ENCODE data around the gene SIL1. TPM values are rescaled to one million over a fixed set of nuclear protein-coding genes. Genes with fewer than 3 reads are reported as not detected.

Gene SIL1
- polyA plus RNA-seq, 1 experiment: 90.5 TPM

DNA sequence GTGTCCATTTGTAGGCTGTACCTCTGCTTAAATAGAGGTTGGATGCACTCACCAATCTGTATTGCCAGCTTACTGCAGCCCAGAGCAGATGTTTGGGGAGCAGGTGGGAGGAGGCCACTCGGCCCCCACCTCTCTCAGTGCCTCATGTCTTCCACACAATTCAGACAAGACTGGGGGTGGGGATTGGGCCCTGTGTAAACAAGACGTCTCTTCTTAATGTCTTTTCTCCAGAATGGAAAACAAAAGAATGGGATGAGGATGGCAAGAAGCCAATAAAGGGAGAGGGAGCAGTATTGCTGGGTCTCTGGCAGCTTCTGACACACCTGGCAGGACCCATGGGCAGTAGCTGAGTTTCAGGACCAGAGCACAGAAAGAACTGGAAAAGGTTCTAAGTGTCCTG is 64.9 kb downstream of the SIL1 start:
- CTCF ChIA-PET: interaction anchor here (1.1 kb wide), 1 partner anchor 309 kb away, joined by 3 read pairs; no protein-coding TSS in a partner anchor
- TF ChIP-seq, protein P1, sequence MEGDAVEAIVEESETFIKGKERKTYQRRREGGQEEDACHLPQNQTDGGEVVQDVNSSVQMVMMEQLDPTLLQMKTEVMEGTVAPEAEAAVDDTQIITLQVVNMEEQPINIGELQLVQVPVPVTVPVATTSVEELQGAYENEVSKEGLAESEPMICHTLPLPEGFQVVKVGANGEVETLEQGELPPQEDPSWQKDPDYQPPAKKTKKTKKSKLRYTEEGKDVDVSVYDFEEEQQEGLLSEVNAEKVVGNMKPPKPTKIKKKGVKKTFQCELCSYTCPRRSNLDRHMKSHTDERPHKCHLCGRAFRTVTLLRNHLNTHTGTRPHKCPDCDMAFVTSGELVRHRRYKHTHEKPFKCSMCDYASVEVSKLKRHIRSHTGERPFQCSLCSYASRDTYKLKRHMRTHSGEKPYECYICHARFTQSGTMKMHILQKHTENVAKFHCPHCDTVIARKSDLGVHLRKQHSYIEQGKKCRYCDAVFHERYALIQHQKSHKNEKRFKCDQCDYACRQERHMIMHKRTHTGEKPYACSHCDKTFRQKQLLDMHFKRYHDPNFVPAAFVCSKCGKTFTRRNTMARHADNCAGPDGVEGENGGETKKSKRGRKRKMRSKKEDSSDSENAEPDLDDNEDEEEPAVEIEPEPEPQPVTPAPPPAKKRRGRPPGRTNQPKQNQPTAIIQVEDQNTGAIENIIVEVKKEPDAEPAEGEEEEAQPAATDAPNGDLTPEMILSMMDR (IDR thresholded peaks at IDR 0.05; ENCODE audit: insufficient read depth, low read depth, low read length): no peak
- Histone ChIP-seq H3K4me3 (ENCODE audit: low read depth, low read length) (no peak overlapping the region), H3K36me3 (ENCODE audit: control insufficient read depth, insufficient read depth, low read length) (no peaks in the 10 kb centered on the region), H3K27me3 (ENCODE audit: control insufficient read depth, insufficient read depth, low read length) (no peaks in the 10 kb centered on the region)
- POLR2A ChIA-PET: no interaction called here
- no peak for DNase-seq (ENCODE audit: low read depth)

DNA sequence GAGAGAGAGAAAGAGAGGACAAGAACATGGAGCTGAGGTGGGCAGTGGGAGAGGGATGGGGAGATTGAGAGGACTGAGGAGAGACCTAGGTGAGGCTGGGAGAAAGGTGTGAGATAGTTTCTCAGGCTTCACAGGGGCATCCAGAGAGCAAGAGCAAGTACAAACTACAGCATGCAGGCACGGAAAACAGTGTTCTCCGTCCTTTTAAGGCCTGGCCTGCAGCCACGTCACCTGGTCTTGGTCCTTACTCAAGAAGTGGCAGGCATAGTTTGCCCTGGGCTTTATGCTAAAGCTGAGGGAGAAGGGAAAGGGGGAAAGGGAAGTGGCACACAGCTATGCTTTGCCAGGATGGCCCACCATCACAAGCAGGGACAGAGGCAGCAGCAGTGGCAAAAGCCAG is 65.7 kb downstream of the SIL1 start:
- ChIA-PET POLR2A (no interaction called here), CTCF (no interaction called here)
- no peak for DNase-seq (ENCODE audit: low read depth)
- TF ChIP-seq, protein P1 (IDR thresholded peaks at IDR 0.05; ENCODE audit: insufficient read depth, low read depth, low read length): no peak
- Histone ChIP-seq H3K27me3 (ENCODE audit: control insufficient read depth, insufficient read depth, low read length) (no peaks in the 10 kb centered on the region), H3K36me3 (ENCODE audit: control insufficient read depth, insufficient read depth, low read length) (no peaks in the 10 kb centered on the region), H3K4me3 (ENCODE audit: low read depth, low read length) (no peak overlapping the region)

DNA sequence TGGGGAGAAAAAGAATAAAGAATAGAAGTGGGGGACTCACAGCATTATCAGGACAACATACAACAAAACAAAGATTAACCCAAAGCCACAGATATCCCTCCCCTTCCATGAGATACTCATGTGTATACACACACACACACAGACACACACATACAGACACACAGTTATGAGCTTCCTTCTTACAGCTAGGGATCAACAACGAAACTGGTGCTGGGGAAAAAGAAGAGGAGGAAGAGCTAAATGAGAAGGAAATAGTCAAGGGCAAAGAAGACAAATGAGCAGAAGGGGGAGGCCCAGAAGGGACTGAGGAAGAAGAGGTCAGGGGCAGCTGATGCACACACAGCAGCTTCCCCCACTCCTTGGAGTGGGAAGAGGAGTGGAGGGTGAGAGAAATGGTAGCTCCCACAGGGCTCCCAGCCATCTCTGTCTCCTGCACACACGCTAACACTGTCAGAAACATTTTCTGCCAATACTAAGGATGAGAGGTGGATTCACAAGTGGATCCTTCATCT is 66.2 kb downstream of the SIL1 start:
- POLR2A ChIA-PET: interaction anchor here (0.6 kb wide), 1 partner anchor 16 kb away, joined by 5 read pairs; no protein-coding TSS in a partner anchor
- Histone ChIP-seq H3K36me3 (ENCODE audit: control insufficient read depth, insufficient read depth, low read length) (no peaks in the 10 kb centered on the region), H3K27me3 (ENCODE audit: control insufficient read depth, insufficient read depth, low read length) (no peaks in the 10 kb centered on the region), H3K4me3 (ENCODE audit: low read depth, low read length) (no peak overlapping the region)
- TF ChIP-seq, protein P1 (IDR thresholded peaks at IDR 0.05; ENCODE audit: insufficient read depth, low read depth, low read length): no peak
- no peak for DNase-seq (ENCODE audit: low read depth)
- CTCF ChIA-PET: no interaction called here

DNA sequence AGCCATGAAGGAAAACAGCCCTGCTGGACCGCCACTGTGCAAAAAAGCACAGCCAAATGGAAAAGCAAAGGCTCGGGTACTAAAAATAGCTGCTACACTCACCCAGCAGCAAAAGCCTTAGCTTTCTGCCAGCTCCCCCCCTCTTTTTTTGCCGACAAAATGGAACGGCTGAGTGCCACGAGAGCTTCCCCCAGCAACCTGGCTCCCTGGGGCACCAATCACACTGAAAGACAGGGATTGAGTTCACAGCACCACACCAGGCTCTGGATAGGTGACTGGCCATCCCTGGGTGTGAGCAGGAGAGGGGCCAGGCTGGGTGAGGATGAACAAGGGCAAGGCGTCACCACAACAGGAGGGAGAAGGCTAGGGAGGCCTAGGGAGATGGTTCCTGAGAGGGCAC is 66.7 kb downstream of the SIL1 start:
- DNase-seq (ENCODE audit: low read depth): no peak
- Histone ChIP-seq H3K4me3 (ENCODE audit: low read depth, low read length) (no peak overlapping the region), H3K36me3 (ENCODE audit: control insufficient read depth, insufficient read depth, low read length) (no peaks in the 10 kb centered on the region), H3K27me3 (ENCODE audit: control insufficient read depth, insufficient read depth, low read length) (no peaks in the 10 kb centered on the region)
- POLR2A ChIA-PET: interaction anchor here (0.6 kb wide), 1 partner anchor 16 kb away, joined by 5 read pairs; no protein-coding TSS in a partner anchor
- CTCF ChIA-PET: no interaction called here
- TF ChIP-seq, protein P1 (IDR thresholded peaks at IDR 0.05; ENCODE audit: insufficient read depth, low read depth, low read length): no peak

DNA sequence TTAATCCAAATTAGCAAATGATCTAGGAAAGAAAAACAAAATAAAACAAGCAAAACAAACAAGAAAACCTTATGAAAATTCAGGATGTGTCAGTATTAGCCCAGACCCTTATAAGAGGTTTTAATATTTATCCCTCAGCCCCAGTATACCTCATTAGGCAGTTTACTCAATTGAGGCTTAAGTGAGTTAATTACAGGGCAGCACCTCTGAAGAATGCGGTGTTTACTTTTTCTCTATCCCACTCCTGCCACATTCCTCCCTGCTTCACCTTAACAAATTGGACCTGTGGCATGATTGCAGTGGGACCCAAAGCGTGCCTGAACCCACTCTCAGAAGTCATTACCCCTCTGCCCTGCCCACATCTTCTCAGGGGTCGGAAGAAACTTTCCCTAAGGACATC is 67.1 kb downstream of the SIL1 start:
- H3K36me3 ChIP-seq (ENCODE audit: control insufficient read depth, insufficient read depth, low read length): no peaks in the 10 kb centered on the region

More for the DNA sequence above, 67.1 kb downstream of the SIL1 start:
- no peak for DNase-seq (ENCODE audit: low read depth)
- POLR2A ChIA-PET: no interaction called here
- TF ChIP-seq, protein P1 (IDR thresholded peaks at IDR 0.05; ENCODE audit: insufficient read depth, low read depth, low read length): no peak
- Histone ChIP-seq H3K27me3 (ENCODE audit: control insufficient read depth, insufficient read depth, low read length) (no peaks in the 10 kb centered on the region), H3K4me3 (ENCODE audit: low read depth, low read length) (no peak overlapping the region)
- CTCF ChIA-PET: no interaction called here

Measured in BJ (cell line).